Brain microvascular endothelial cell (primary cell): ENCODE measurements around the gene PRKAR1B.

ENCODE experiments used
- DNase-seq: peaks from one replicate; pipeline ENCODE4 v3.0.0-alpha.2; 2020
- H3K27ac ChIP-seq: fragments of 250-450 bp; sonication (Bioruptor Pico); 2 replicates; pipeline ENCODE4 v1.5.1; 2020; ENCODE audit warnings: mild to moderate bottlenecking, moderate library complexity
- H3K27me3 ChIP-seq: fragments of 250-450 bp; sonication (Bioruptor Pico); replicated peaks from 2 replicates; pipeline ENCODE4 v1.5.1; 2020; ENCODE audit warnings: mild to moderate bottlenecking
- H3K36me3 ChIP-seq: fragments of 250-450 bp; sonication (Bioruptor Pico); replicated peaks from 2 replicates; pipeline ENCODE4 v1.5.1; 2020; ENCODE audit warnings: mild to moderate bottlenecking
- H3K4me3 ChIP-seq: 2 replicates; pipeline ENCODE4 v1.5.1; 2011; ENCODE audit warnings: low read depth, mild to moderate bottlenecking, control low read depth, low read length, moderate library complexity
- in situ Hi-C: cut with HindIII; loops from 2 replicates; pipeline ENCODE4 v1.10.0; 2017; ENCODE audit warnings: low sequenced_read_pairs, low pct_ligation_motif_present
- TF ChIP-seq, protein P1 (sequence below): IDR thresholded peaks from 2 replicates; pipeline ENCODE4 v1.5.1; 2011; ENCODE audit warnings: low read depth, mild to moderate bottlenecking, moderate library complexity, low read length, control low read depth, inconsistent platforms; ENCODE audit errors: missing control alignments

The PRKAR1B gene

DNA sequence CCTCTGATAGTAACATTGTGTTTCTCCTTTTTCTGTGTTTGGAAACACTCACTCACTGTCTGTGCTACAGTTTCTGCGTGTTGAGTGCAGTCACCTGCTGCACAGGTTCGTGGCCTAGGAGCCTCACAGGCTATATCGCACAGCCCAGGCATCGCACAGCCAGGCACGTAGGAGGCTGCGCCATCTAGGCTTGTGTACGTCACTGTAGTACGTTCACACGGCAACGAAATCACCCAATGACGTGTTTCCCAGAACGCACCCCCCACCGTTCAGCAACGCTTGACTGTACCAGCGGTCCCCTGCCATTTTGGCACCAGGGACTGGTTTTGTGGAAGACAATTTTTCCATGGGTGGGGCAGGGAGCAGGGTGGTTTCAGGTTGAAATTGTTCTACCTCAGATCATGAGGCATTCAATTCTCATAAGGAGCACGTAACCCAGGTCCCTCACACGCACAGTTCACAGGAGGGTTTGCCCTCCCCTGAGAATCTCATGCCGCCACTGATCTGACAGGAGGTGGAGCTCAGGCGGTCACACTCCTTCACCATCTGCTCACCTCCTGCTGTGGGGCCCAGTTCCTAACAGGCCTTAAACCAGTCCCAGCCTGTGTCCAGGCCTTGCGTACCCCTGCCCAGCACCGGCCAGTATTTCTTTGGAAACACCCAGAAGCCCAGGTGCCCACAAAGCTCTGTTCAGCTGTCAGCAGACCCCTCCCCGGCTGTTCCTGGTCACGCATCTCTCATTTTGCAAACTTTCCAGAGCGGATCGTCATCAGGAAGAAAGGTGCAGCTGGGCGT lies 23.2 kb upstream of the PRKAR1B start:
- no peaks in the 10 kb centered on the region for H3K27me3 ChIP-seq
- peaks cover 17% of the 10 kb centered on the region for H3K36me3 ChIP-seq
- DNase-seq: no peak
- TF ChIP-seq, protein P1, sequence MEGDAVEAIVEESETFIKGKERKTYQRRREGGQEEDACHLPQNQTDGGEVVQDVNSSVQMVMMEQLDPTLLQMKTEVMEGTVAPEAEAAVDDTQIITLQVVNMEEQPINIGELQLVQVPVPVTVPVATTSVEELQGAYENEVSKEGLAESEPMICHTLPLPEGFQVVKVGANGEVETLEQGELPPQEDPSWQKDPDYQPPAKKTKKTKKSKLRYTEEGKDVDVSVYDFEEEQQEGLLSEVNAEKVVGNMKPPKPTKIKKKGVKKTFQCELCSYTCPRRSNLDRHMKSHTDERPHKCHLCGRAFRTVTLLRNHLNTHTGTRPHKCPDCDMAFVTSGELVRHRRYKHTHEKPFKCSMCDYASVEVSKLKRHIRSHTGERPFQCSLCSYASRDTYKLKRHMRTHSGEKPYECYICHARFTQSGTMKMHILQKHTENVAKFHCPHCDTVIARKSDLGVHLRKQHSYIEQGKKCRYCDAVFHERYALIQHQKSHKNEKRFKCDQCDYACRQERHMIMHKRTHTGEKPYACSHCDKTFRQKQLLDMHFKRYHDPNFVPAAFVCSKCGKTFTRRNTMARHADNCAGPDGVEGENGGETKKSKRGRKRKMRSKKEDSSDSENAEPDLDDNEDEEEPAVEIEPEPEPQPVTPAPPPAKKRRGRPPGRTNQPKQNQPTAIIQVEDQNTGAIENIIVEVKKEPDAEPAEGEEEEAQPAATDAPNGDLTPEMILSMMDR: no peak
- H3K4me3 ChIP-seq: no peak overlapping the region
- no peak overlapping the region for H3K27ac ChIP-seq
- in situ Hi-C loops: no loop called here

- TF ChIP-seq, protein P1: no peak
- in situ Hi-C loops: no loop called here
- H3K4me3 ChIP-seq: no peak overlapping the region
- DNase-seq: peak; percentile 49
- H3K36me3 ChIP-seq: peaks cover 6% of the 10 kb centered on the region
- no peak overlapping the region for H3K27ac ChIP-seq
- H3K27me3 ChIP-seq: no peaks in the 10 kb centered on the region
Measured at GRCh38 chr7:749140-749551, 22.1 kb upstream of the PRKAR1B start.

GRCh38 chr7:748446-748845 lies 21.4 kb upstream of the PRKAR1B start:
- Histone ChIP-seq H3K36me3 (peaks cover 4% of the 10 kb centered on the region), H3K4me3 (no peak overlapping the region), H3K27ac (no peak overlapping the region), H3K27me3 (no peaks in the 10 kb centered on the region)
- TF ChIP-seq, protein P1: no peak
- no peak for DNase-seq
- in situ Hi-C loops: no loop called here

DNA sequence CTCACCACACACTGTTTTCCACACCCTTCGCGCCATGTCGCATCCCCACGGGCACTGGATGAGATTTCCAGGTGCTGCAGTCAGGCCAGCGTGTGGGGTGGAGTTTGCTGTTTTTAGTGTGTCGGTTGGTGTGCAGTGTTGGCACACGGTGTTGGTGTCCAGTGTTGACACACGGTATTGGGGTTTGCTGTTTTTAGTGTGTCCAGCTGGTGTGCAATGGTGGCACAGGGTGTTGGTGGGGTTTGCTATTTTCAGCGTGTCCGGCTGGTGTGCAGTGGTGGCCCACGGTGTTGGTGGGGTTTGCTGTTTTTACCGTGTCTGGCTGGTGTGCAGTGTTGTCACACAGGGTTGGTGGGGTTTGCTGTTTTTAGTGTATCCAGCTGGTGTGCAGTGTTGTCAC lies 20.1 kb upstream of the PRKAR1B start:
- no peak for DNase-seq
- TF ChIP-seq, protein P1: no peak

GRCh38 chr7:746155-747061 lies 19.3 kb upstream of the PRKAR1B start:
- Histone ChIP-seq H3K36me3 (peaks cover 4% of the 10 kb centered on the region), H3K27me3 (no peaks in the 10 kb centered on the region), H3K4me3 (no peak overlapping the region), H3K27ac (no peak overlapping the region)
- TF ChIP-seq, protein P1: no peak
- in situ Hi-C loops: no loop called here
- no peak for DNase-seq

More for the DNA sequence above, 20.1 kb upstream of the PRKAR1B start:
- Histone ChIP-seq H3K4me3 (no peak overlapping the region), H3K27me3 (no peaks in the 10 kb centered on the region), H3K27ac (no peak overlapping the region), H3K36me3 (peaks cover 4% of the 10 kb centered on the region)
- in situ Hi-C loops: no loop called here
